ENCODE results near the gene ARG2.
"Not testable (repeated sequence)": the region's sequence is repeated elsewhere in the genome, so short reads cannot be mapped to it uniquely, and the experiment has no call there.

The ARG2 gene

DNA sequence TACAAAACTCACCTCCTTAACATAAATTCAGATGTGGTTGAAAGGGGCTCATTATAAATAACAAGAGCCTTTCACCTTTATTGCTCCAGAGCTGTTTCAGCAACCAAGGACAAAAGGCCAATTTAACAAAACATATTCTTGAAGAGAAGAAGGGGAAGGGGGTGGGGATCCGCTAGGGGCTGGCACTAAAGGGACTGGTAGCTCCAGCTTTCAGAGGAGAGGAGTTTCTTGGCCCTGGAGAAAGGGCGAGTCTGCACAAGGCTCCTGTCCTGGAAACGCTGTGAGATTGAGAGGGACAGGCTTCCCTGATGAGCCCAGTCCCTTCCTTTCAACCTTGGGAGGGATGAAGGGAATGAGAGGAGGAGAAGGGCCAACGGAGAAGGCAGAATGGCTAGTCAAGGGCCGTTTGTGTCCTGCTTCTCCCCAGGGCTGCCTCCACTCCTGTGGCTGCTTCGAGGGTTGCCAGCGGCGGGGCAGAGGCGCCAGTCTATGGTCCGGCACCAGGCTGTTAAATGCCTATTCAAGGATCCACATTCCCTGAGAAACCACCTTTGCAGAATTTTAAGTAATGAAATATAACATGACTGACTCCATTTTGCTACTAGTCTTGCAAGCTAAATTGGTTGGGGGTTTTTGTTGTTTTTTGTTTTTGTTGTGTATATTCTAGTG is 9.9 kb upstream of the ARG2 start:
- DNase-seq: no peak
- Histone ChIP-seq H3K9me3 (ENCODE audit: control insufficient read depth, low read length) (no peaks in the 10 kb centered on the region), H3K4me3 (ENCODE audit: insufficient read depth, low read depth, low read length, poor library complexity, severe bottlenecking) (no peak overlapping the region), H3K27me3 (replicated peaks; ENCODE audit: control insufficient read depth, insufficient read depth, low read length, poor library complexity, severe bottlenecking) (no peaks in the 10 kb centered on the region), H3K4me1 (ENCODE audit: control insufficient read depth, insufficient read depth, low read length, poor library complexity, severe bottlenecking) (no peaks in the 10 kb centered on the region), H3K36me3 (ENCODE audit: control insufficient read depth, insufficient read depth, low read length) (no peaks in the 10 kb centered on the region), H3K27ac (ENCODE audit: insufficient read depth, low read length, poor library complexity, severe bottlenecking) (no peak overlapping the region)

DNA sequence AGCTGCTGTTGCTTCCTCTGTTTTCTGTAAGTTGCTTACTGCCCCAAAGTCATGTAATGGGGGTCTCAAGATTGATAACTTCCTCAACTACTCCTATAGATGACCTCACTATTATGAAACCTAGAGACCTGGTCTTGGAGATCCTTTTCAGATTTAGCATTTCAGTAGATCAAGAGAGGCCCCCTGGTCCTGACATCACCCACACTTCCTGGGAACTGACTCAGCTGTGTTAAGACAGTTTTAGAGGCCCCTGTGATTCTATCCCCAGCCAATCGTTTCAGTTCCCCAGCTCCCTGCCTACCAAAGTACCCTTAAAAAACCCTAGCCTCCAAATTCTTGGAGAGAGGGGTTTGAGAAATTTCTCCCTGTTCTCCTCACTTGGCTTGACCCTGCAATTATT is 9.2 kb upstream of the ARG2 start:
- H3K27me3 ChIP-seq (replicated peaks; ENCODE audit: control insufficient read depth, insufficient read depth, low read length, poor library complexity, severe bottlenecking): no peaks in the 10 kb centered on the region

DNA sequence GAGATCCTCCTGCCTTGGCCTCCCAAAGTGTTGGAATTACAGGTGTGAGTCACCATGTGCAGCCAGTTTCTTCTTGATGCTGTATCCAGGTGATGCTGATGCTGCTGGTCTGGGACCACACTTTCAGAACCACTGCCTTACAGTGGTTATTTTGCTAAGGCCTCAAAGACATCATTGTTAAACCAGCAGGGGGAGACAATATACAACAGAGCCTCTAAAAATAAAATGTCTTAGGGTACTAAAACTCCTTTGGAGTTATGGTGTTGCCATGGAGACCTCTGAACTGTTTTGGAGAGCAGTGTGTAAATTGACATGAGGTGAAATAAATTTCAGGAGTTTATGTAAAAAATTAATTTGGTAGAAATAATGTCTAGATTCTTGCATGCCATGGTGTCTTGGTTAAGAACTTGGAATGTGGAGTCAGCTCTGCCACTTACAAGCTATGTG is 1.1 kb upstream of the ARG2 start:
- peak in 1 of 3 donors; percentile 16 for DNase-seq
- H3K4me1 ChIP-seq (ENCODE audit: control insufficient read depth, insufficient read depth, low read length, poor library complexity, severe bottlenecking): peaks cover 13% of the 10 kb centered on the region
- no peak overlapping the region for H3K4me3 ChIP-seq (ENCODE audit: insufficient read depth, low read depth, low read length, poor library complexity, severe bottlenecking)
- H3K27ac ChIP-seq (ENCODE audit: insufficient read depth, low read length, poor library complexity, severe bottlenecking): peak overlapping the region; percentile 79
- H3K27me3 ChIP-seq (replicated peaks; ENCODE audit: control insufficient read depth, insufficient read depth, low read length, poor library complexity, severe bottlenecking): no peaks in the 10 kb centered on the region
- no peaks in the 10 kb centered on the region for H3K36me3 ChIP-seq (ENCODE audit: control insufficient read depth, insufficient read depth, low read length)
- no peaks in the 10 kb centered on the region for H3K9me3 ChIP-seq (ENCODE audit: control insufficient read depth, low read length)

More for the DNA sequence above, 9.2 kb upstream of the ARG2 start:
- no peaks in the 10 kb centered on the region for H3K9me3 ChIP-seq (ENCODE audit: control insufficient read depth, low read length)
- H3K27ac ChIP-seq (ENCODE audit: insufficient read depth, low read length, poor library complexity, severe bottlenecking): no peak overlapping the region
- H3K36me3 ChIP-seq (ENCODE audit: control insufficient read depth, insufficient read depth, low read length): no peaks in the 10 kb centered on the region
- no peaks in the 10 kb centered on the region for H3K4me1 ChIP-seq (ENCODE audit: control insufficient read depth, insufficient read depth, low read length, poor library complexity, severe bottlenecking)
- no peak overlapping the region for H3K4me3 ChIP-seq (ENCODE audit: insufficient read depth, low read depth, low read length, poor library complexity, severe bottlenecking)
- DNase-seq: no peak

DNA sequence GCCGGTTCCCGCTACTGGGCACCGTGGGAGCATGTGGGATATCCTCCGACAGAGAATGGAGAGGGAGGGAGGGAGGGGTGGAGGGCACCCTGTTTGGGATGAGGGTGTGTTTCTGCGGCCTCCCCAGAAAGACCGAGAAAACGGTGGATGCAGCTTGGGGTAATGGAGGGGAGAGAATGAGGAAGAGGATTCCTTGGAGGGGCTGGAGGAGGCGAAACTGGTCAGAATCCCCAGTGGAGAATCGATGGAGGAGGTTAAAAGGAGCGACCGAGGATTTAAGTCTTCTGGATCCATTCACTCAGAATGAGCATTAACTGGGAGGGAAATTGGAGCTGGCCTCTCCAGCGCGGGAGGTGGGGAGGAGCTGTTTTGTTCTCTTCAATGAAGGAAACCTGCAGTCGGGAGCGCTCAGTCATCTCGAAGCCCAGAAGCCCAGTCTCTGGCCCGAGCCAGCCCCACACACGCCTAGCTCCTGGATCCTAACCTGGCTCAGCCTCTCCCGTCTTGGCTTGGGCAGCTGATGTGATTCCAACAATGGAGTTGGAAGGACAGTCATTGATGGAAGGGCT is 581 bp downstream of the ARG2 start:
- H3K9me3 ChIP-seq (ENCODE audit: control insufficient read depth, low read length): no peaks in the 10 kb centered on the region
- peak overlapping the region; percentile 79 for H3K27ac ChIP-seq (ENCODE audit: insufficient read depth, low read length, poor library complexity, severe bottlenecking)
- no peak for DNase-seq
- H3K4me3 ChIP-seq (ENCODE audit: insufficient read depth, low read depth, low read length, poor library complexity, severe bottlenecking): peak overlapping the region; percentile 73
- H3K27me3 ChIP-seq (replicated peaks; ENCODE audit: control insufficient read depth, insufficient read depth, low read length, poor library complexity, severe bottlenecking): no peaks in the 10 kb centered on the region
- H3K36me3 ChIP-seq (ENCODE audit: control insufficient read depth, insufficient read depth, low read length): no peaks in the 10 kb centered on the region
- H3K4me1 ChIP-seq (ENCODE audit: control insufficient read depth, insufficient read depth, low read length, poor library complexity, severe bottlenecking): peaks cover 13% of the 10 kb centered on the region

DNA sequence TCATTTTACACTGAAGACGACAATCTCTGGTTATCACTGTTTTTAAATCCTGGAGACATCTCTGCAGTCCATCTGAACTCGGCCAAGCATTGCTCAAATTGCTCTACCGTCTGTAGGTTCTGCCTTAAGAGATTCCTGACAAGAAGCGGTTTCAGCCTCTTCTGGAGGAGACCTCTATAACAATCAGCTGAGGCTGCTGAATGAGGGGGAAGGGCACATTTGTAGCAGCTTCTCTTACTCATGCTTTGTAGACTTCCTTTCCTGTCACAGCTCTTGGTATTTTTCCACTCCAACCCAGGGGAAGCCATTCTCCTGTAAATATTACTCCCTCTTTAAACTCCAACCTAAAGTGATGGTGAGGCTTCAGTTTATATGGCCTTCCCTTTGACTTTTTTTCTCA is 3.0 kb downstream of the ARG2 start:
- Histone ChIP-seq H3K9me3 (ENCODE audit: control insufficient read depth, low read length) (no peaks in the 10 kb centered on the region), H3K27me3 (replicated peaks; ENCODE audit: control insufficient read depth, insufficient read depth, low read length, poor library complexity, severe bottlenecking) (no peaks in the 10 kb centered on the region), H3K4me3 (ENCODE audit: insufficient read depth, low read depth, low read length, poor library complexity, severe bottlenecking) (no peak overlapping the region), H3K4me1 (ENCODE audit: control insufficient read depth, insufficient read depth, low read length, poor library complexity, severe bottlenecking) (peaks cover 13% of the 10 kb centered on the region), H3K36me3 (ENCODE audit: control insufficient read depth, insufficient read depth, low read length) (no peaks in the 10 kb centered on the region), H3K27ac (ENCODE audit: insufficient read depth, low read length, poor library complexity, severe bottlenecking) (no peak overlapping the region)
- no peak for DNase-seq

DNA sequence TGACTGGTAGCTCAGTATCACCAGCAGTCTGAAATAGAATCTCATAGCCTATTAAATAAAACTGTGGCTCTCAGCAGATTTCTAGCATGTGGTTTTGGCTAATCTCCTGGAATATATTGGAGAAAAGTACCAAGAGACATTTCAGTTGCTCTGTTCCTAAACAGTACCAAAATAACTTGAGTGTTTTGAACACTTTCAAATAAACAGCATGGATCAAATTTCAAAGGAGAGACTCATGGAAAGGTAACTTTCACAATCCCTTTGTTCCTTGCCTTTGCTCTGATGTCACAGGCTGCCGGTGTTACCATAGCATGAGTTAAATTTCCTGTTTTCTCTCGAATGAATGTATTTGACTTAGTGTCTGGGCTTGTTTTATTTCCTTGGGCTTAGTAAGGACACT is 3.4 kb downstream of the ARG2 start:
- no peak overlapping the region for H3K27ac ChIP-seq (ENCODE audit: insufficient read depth, low read length, poor library complexity, severe bottlenecking)
- H3K4me3 ChIP-seq (ENCODE audit: insufficient read depth, low read depth, low read length, poor library complexity, severe bottlenecking): no peak overlapping the region
- no peaks in the 10 kb centered on the region for H3K27me3 ChIP-seq (replicated peaks; ENCODE audit: control insufficient read depth, insufficient read depth, low read length, poor library complexity, severe bottlenecking)
- DNase-seq: no peak
- no peaks in the 10 kb centered on the region for H3K36me3 ChIP-seq (ENCODE audit: control insufficient read depth, insufficient read depth, low read length)
- no peaks in the 10 kb centered on the region for H3K9me3 ChIP-seq (ENCODE audit: control insufficient read depth, low read length)
- peaks cover 13% of the 10 kb centered on the region for H3K4me1 ChIP-seq (ENCODE audit: control insufficient read depth, insufficient read depth, low read length, poor library complexity, severe bottlenecking)

DNA sequence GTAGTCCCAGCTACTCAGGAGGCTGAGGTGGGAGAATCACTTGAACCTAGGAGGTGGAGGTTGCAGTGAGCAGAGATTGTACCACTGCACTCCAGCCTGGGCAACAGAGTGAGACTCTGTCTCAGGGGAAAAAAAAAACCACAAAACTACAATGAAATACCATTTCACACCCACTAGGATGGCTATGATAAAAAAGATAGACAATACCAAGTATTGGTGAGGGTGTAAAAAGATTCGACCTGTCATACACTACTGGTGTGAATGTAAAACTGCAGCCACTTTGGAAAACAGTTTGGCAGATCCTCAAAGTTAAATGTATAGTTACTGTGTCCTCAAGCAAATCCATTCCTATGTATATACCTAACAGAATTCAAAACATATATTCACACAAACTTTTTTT is 6.4 kb downstream of the ARG2 start:
- not testable (repeated sequence) for H3K4me1 ChIP-seq (ENCODE audit: control insufficient read depth, insufficient read depth, low read length, poor library complexity, severe bottlenecking); DNase-seq; H3K4me3 ChIP-seq (ENCODE audit: insufficient read depth, low read depth, low read length, poor library complexity, severe bottlenecking); H3K27me3 ChIP-seq (replicated peaks; ENCODE audit: control insufficient read depth, insufficient read depth, low read length, poor library complexity, severe bottlenecking); H3K27ac ChIP-seq (ENCODE audit: insufficient read depth, low read length, poor library complexity, severe bottlenecking); H3K9me3 ChIP-seq (ENCODE audit: control insufficient read depth, low read length); H3K36me3 ChIP-seq (ENCODE audit: control insufficient read depth, insufficient read depth, low read length)

DNA sequence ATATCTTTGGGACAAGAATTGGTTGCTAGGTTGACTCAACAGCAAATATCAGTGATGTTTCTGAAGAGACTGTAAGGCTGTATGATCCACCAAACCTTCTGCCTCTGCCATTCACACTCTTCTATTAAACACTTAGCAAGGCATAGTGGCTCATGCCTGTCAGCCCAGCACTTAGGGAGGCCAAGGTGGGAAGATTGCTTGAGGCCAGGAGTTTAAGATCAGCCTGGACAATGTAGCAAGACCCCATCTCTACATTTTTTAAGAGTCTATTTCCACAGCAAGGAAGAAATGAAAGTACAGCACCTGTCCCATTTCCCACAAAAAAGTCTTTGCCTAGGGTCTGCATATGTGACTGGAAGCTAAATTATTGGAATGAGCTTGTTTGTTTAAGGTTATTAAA is 7.8 kb downstream of the ARG2 start:
- no peak for DNase-seq
- Histone ChIP-seq H3K4me3 (ENCODE audit: insufficient read depth, low read depth, low read length, poor library complexity, severe bottlenecking) (no peak overlapping the region), H3K36me3 (ENCODE audit: control insufficient read depth, insufficient read depth, low read length) (no peaks in the 10 kb centered on the region), H3K4me1 (ENCODE audit: control insufficient read depth, insufficient read depth, low read length, poor library complexity, severe bottlenecking) (no peaks in the 10 kb centered on the region), H3K9me3 (ENCODE audit: control insufficient read depth, low read length) (no peaks in the 10 kb centered on the region), H3K27ac (ENCODE audit: insufficient read depth, low read length, poor library complexity, severe bottlenecking) (no peak overlapping the region), H3K27me3 (replicated peaks; ENCODE audit: control insufficient read depth, insufficient read depth, low read length, poor library complexity, severe bottlenecking) (no peaks in the 10 kb centered on the region)

DNA sequence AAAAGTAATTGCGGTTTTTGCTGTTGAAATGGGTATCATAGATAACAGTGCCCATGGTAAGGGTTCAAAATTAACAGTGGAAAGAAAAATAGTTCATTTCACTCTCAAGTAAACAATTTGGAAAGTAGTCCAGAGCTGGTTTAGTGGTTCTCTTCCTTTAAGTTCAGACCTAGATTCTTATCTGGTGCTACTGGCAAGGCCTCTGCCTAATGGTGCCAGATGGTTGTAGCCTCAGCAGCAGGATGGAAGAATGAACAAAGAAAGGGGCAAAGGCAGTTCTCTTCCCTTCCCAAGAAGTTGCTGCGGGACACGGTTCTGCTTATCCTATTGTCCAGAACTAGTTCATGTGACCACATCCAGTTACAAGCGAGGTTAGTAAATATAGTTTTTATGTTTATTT is 10.5 kb downstream of the ARG2 start:
- Histone ChIP-seq H3K27ac (ENCODE audit: insufficient read depth, low read length, poor library complexity, severe bottlenecking) (no peak overlapping the region), H3K4me3 (ENCODE audit: insufficient read depth, low read depth, low read length, poor library complexity, severe bottlenecking) (no peak overlapping the region), H3K36me3 (ENCODE audit: control insufficient read depth, insufficient read depth, low read length) (no peaks in the 10 kb centered on the region), H3K9me3 (ENCODE audit: control insufficient read depth, low read length) (no peaks in the 10 kb centered on the region), H3K4me1 (ENCODE audit: control insufficient read depth, insufficient read depth, low read length, poor library complexity, severe bottlenecking) (no peaks in the 10 kb centered on the region), H3K27me3 (replicated peaks; ENCODE audit: control insufficient read depth, insufficient read depth, low read length, poor library complexity, severe bottlenecking) (no peaks in the 10 kb centered on the region)
- no peak for DNase-seq

DNA sequence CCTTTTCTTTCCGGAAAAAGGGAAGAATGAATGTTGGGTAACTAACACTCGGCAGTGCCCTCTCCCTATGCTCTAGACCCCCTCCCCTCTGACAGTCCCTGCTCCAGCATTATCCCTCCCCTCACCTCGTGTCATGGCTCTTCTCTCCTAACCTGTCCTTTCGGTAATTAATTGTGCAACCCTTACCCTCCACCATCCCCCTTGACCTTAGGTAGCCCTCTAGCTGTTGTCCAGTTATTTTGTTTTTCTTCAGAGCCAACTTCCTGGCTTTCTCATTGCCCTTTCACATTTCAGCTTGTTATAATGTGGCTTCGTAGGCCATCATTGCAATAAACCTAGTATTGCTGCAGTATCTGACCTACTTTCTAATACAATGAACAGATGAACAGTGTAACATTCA is 11.2 kb downstream of the ARG2 start:
- no peaks in the 10 kb centered on the region for H3K4me1 ChIP-seq (ENCODE audit: control insufficient read depth, insufficient read depth, low read length, poor library complexity, severe bottlenecking)
- no peak overlapping the region for H3K27ac ChIP-seq (ENCODE audit: insufficient read depth, low read length, poor library complexity, severe bottlenecking)
- no peaks in the 10 kb centered on the region for H3K27me3 ChIP-seq (replicated peaks; ENCODE audit: control insufficient read depth, insufficient read depth, low read length, poor library complexity, severe bottlenecking)
- no peak overlapping the region for H3K4me3 ChIP-seq (ENCODE audit: insufficient read depth, low read depth, low read length, poor library complexity, severe bottlenecking)
- H3K9me3 ChIP-seq (ENCODE audit: control insufficient read depth, low read length): no peaks in the 10 kb centered on the region
- H3K36me3 ChIP-seq (ENCODE audit: control insufficient read depth, insufficient read depth, low read length): no peaks in the 10 kb centered on the region
- no peak for DNase-seq
